Loucy (cell line): ENCODE results near the gene PDLIM3.

Experiments used
- H2AFZ ChIP-seq: fragments of 200-600 bp; sonication (generic); 2 replicates; pipeline ENCODE4 v1.6.0; 2016; ENCODE audit warnings: antibody characterized with exemption, mild to moderate bottlenecking, low read length, moderate library complexity
- H3F3A ChIP-seq: fragments of 200-600 bp; 2 replicates; pipeline ENCODE4 v1.6.0; 2016; ENCODE audit warnings: antibody characterized with exemption, low read depth, mild to moderate bottlenecking
- H3K27me3 ChIP-seq: fragments of 200-600 bp; sonication (generic); 2 replicates; pipeline ENCODE4 v1.6.1; 2014; ENCODE audit warnings: low read length, mild to moderate bottlenecking; ENCODE audit not compliant: insufficient read depth, poor library complexity, severe bottlenecking
- H3K36me3 ChIP-seq: fragments of 200-600 bp; sonication (generic); 2 replicates; pipeline ENCODE4 v1.6.1; 2016; ENCODE audit warnings: low read length; ENCODE audit not compliant: insufficient read depth
- H3K4me1 ChIP-seq: fragments of 200-600 bp; sonication (generic); 2 replicates; pipeline ENCODE4 v1.5.1; 2014; ENCODE audit warnings: low read length, mild to moderate bottlenecking; ENCODE audit not compliant: insufficient read depth, poor library complexity, severe bottlenecking
- H3K4me2 ChIP-seq: fragments of 200-600 bp; sonication (generic); 2 replicates; pipeline ENCODE4 v1.6.0; 2014; ENCODE audit warnings: antibody characterized with exemption, low read length, low read depth, mild to moderate bottlenecking; ENCODE audit not compliant: poor library complexity, severe bottlenecking
- H3K4me3 ChIP-seq: fragments of 200-600 bp; sonication (generic); 2 replicates; pipeline ENCODE4 v1.5.1; 2014; ENCODE audit warnings: low read length, mild to moderate bottlenecking, mixed read lengths; ENCODE audit not compliant: poor library complexity, severe bottlenecking
- H3K79me2 ChIP-seq: fragments of 200-600 bp; sonication (generic); 2 replicates; pipeline ENCODE4 v1.6.1; 2014; ENCODE audit warnings: low read length; ENCODE audit not compliant: insufficient read depth
- H3K9ac ChIP-seq: fragments of 200-600 bp; sonication (generic); 2 replicates; pipeline ENCODE4 v1.6.0; 2014; ENCODE audit warnings: mild to moderate bottlenecking, low read depth, low read length, moderate library complexity; ENCODE audit not compliant: poor library complexity, severe bottlenecking
- H3K9me2 ChIP-seq: fragments of 200-600 bp; sonication (generic); replicated peaks from 2 replicates; pipeline ENCODE4 v1.6.1; 2016; ENCODE audit warnings: low read depth, low read length, mixed read lengths
- H3K9me3 ChIP-seq: fragments of 200-600 bp; sonication (generic); 2 replicates; pipeline ENCODE4 v1.6.1; 2014; ENCODE audit warnings: mild to moderate bottlenecking, antibody characterized with exemption, low read length, low read depth; ENCODE audit not compliant: insufficient read depth
- H4K20me1 ChIP-seq: fragments of 200-600 bp; sonication (generic); 2 replicates; pipeline ENCODE4 v1.6.0; 2014; ENCODE audit warnings: antibody characterized with exemption, low read length, mild to moderate bottlenecking; ENCODE audit not compliant: insufficient read depth, poor library complexity, severe bottlenecking
- EZH2phosphoT487 ChIP-seq: fragments of 200-600 bp; IDR thresholded peaks from 2 replicates; pipeline ENCODE4 v1.6.1; 2018; ENCODE audit warnings: antibody characterized with exemption, mild to moderate bottlenecking, moderate library complexity, borderline replicate concordance
- TF ChIP-seq, protein P1 (sequence below): fragments of 200-600 bp; sonication (generic); conservative IDR thresholded peaks from 2 replicates; pipeline ENCODE4 v1.5.1; 2014; ENCODE audit warnings: mild to moderate bottlenecking, antibody characterized with exemption, low read length

PDLIM3 gene

DNA sequence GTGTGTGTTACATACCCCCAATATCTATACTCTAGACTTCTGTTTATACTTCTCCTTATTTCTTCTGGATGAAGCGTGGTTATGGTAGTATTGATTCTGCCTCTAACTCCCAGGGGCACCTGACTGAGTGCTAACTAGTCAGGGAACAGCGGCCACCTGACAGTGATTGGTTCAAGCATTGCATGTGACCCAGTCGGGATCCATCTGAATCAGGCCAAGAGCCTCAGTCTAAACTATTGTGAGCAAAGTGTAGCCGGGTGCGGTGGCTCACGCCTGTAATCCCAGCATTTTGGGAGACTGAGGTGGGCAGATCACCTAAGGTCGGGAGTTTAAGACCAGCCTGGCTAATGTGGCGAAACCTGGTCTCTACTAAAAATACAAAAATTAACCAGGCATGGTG lies 73.7 kb downstream of the PDLIM3 start:
- Histone ChIP-seq H4K20me1 (no peaks in the 10 kb centered on the region), H3K9me3 (no peaks in the 10 kb centered on the region), H3K9ac (no peak overlapping the region), H3K4me2 (no peak overlapping the region), H3K27me3 (no peaks in the 10 kb centered on the region), H3K36me3 (no peaks in the 10 kb centered on the region), H3K4me3 (no peak overlapping the region), H3K4me1 (no peaks in the 10 kb centered on the region), H2AFZ (no peak overlapping the region), H3F3A (no peaks in the 10 kb centered on the region), H3K9me2 (no peaks in the 10 kb centered on the region), H3K79me2 (no peaks in the 10 kb centered on the region)
- TF ChIP-seq, protein P1, sequence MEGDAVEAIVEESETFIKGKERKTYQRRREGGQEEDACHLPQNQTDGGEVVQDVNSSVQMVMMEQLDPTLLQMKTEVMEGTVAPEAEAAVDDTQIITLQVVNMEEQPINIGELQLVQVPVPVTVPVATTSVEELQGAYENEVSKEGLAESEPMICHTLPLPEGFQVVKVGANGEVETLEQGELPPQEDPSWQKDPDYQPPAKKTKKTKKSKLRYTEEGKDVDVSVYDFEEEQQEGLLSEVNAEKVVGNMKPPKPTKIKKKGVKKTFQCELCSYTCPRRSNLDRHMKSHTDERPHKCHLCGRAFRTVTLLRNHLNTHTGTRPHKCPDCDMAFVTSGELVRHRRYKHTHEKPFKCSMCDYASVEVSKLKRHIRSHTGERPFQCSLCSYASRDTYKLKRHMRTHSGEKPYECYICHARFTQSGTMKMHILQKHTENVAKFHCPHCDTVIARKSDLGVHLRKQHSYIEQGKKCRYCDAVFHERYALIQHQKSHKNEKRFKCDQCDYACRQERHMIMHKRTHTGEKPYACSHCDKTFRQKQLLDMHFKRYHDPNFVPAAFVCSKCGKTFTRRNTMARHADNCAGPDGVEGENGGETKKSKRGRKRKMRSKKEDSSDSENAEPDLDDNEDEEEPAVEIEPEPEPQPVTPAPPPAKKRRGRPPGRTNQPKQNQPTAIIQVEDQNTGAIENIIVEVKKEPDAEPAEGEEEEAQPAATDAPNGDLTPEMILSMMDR, result no peak
- no peak for TF ChIP-seq EZH2phosphoT487

DNA sequence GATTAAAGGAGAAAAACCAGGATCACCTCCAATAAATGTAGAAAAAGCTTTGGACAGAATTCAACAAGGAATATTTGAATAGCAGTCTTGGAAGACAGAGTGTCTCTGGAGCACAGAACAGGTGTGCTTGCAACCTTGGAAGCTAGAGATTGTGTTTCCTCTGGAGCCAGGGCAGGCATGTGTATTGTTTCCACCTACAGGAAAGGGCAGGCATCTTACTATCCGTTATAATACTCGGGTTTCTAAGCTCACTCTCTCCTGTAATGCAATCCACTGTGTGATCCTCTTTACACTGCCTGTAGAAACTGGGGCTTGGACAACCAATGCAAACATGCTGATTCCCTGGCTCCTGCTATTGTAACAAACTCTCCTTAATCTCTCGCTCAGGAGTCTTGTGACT lies 78.2 kb downstream of the PDLIM3 start:
- Histone ChIP-seq H3K9me2 (no peaks in the 10 kb centered on the region), H3F3A (no peaks in the 10 kb centered on the region), H2AFZ (no peak overlapping the region), H4K20me1 (no peaks in the 10 kb centered on the region), H3K4me3 (no peak overlapping the region), H3K4me2 (no peak overlapping the region), H3K79me2 (no peaks in the 10 kb centered on the region), H3K36me3 (no peaks in the 10 kb centered on the region), H3K9ac (no peak overlapping the region), H3K9me3 (no peaks in the 10 kb centered on the region), H3K27me3 (no peaks in the 10 kb centered on the region), H3K4me1 (no peaks in the 10 kb centered on the region)
- TF ChIP-seq, protein P1, result no peak
- TF ChIP-seq EZH2phosphoT487, result no peak

DNA sequence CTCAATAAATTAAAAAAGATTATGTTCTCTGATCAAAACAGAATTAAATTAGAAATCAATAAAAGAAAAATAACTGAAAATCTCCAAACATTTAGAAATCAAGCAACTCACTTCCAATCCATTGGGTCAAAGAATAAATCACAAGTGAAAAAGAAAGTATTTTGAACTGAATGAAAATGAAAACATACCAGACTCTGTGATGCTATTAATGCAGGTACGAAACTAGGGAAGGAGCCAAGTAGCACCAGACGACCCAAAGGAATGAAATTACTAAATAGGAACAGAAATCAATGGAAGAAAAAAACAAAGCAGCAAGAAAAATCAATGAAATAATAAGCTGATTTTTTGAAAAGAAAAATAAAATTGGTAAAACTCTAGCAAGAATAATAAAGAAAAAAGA lies 79.2 kb downstream of the PDLIM3 start:
- H3K27me3 ChIP-seq, result no peaks in the 10 kb centered on the region
- no peaks in the 10 kb centered on the region for H3K79me2 ChIP-seq
- no peaks in the 10 kb centered on the region for H3K4me1 ChIP-seq
- no peaks in the 10 kb centered on the region for H3F3A ChIP-seq
- H2AFZ ChIP-seq, result no peak overlapping the region
- no peaks in the 10 kb centered on the region for H3K36me3 ChIP-seq
- no peaks in the 10 kb centered on the region for H3K9me3 ChIP-seq
- H3K4me3 ChIP-seq, result no peak overlapping the region
- no peaks in the 10 kb centered on the region for H3K9me2 ChIP-seq
- H4K20me1 ChIP-seq, result no peaks in the 10 kb centered on the region
- H3K9ac ChIP-seq, result no peak overlapping the region
- TF ChIP-seq, protein P1, result no peak
- TF ChIP-seq EZH2phosphoT487, result no peak
- no peak overlapping the region for H3K4me2 ChIP-seq
